ENCODE data around the gene P2RX4.

- no peak for TF ChIP-seq POLR2A (IDR thresholded peaks at IDR 0.05; ENCODE audit: extremely low read depth, insufficient read length)
- TF ChIP-seq, protein P1, sequence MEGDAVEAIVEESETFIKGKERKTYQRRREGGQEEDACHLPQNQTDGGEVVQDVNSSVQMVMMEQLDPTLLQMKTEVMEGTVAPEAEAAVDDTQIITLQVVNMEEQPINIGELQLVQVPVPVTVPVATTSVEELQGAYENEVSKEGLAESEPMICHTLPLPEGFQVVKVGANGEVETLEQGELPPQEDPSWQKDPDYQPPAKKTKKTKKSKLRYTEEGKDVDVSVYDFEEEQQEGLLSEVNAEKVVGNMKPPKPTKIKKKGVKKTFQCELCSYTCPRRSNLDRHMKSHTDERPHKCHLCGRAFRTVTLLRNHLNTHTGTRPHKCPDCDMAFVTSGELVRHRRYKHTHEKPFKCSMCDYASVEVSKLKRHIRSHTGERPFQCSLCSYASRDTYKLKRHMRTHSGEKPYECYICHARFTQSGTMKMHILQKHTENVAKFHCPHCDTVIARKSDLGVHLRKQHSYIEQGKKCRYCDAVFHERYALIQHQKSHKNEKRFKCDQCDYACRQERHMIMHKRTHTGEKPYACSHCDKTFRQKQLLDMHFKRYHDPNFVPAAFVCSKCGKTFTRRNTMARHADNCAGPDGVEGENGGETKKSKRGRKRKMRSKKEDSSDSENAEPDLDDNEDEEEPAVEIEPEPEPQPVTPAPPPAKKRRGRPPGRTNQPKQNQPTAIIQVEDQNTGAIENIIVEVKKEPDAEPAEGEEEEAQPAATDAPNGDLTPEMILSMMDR (IDR thresholded peaks at IDR 0.05; ENCODE audit: low read depth, low read length): no peak
Observed at GRCh38 chr12:121184425-121184824, 25.5 kb upstream of the P2RX4 start.

Data from NB4 (cell line).